Measurements from ENCODE around the gene BIRC3. TPM values are rescaled to one million over a fixed set of nuclear protein-coding genes. Genes with fewer than 3 reads are reported as not detected.

The BIRC3 gene
- total RNA-seq, 1 donor from 2014 or later, result not detected

DNA sequence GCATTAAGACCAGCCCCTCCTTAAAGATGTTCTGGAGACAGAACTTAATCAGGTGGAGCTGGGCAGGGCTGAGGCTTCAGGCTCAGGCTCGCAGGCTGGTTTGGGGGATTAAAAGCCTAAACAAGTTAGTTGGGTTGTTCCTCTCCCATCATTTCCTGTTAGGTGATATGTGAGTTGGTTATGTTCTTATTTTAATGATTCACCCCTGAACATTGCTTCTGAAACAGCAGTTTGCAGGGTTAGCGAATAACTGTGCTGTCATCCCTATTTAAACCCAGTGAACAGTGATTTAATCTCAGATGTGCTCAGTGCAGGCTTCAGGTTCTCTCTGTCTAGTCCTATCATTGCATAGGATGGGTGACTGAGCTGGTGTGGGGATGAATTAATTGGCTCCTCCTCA is 47.4 kb upstream of the BIRC3 start:
- no peak overlapping the region for H3K27ac Mint-ChIP-seq (ENCODE audit: unreplicated experiment)
- H3K36me3 Mint-ChIP-seq (ENCODE audit: unreplicated experiment), result no peaks in the 10 kb centered on the region
- no peak overlapping the region for H3K4me3 Mint-ChIP-seq (ENCODE audit: unreplicated experiment)
- peaks cover 2% of the 10 kb centered on the region for H3K9me3 Mint-ChIP-seq (ENCODE audit: unreplicated experiment)
- H3K27me3 Mint-ChIP-seq (ENCODE audit: unreplicated experiment), result no peaks in the 10 kb centered on the region
- no peaks in the 10 kb centered on the region for H3K4me1 Mint-ChIP-seq (ENCODE audit: low read depth, unreplicated experiment)
- DNase-seq, result no peak
- TF ChIP-seq, protein P1, sequence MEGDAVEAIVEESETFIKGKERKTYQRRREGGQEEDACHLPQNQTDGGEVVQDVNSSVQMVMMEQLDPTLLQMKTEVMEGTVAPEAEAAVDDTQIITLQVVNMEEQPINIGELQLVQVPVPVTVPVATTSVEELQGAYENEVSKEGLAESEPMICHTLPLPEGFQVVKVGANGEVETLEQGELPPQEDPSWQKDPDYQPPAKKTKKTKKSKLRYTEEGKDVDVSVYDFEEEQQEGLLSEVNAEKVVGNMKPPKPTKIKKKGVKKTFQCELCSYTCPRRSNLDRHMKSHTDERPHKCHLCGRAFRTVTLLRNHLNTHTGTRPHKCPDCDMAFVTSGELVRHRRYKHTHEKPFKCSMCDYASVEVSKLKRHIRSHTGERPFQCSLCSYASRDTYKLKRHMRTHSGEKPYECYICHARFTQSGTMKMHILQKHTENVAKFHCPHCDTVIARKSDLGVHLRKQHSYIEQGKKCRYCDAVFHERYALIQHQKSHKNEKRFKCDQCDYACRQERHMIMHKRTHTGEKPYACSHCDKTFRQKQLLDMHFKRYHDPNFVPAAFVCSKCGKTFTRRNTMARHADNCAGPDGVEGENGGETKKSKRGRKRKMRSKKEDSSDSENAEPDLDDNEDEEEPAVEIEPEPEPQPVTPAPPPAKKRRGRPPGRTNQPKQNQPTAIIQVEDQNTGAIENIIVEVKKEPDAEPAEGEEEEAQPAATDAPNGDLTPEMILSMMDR (IDR thresholded peaks at IDR 0.05; ENCODE audit: partially characterized antibody, unreplicated experiment), result no peak

- Mint-ChIP-seq H3K4me1 (ENCODE audit: low read depth, unreplicated experiment) (no peaks in the 10 kb centered on the region), H3K9me3 (ENCODE audit: unreplicated experiment) (peaks cover 9% of the 10 kb centered on the region), H3K4me3 (ENCODE audit: unreplicated experiment) (no peak overlapping the region), H3K27me3 (ENCODE audit: unreplicated experiment) (no peaks in the 10 kb centered on the region), H3K36me3 (ENCODE audit: unreplicated experiment) (no peaks in the 10 kb centered on the region), H3K27ac (ENCODE audit: unreplicated experiment) (no peak overlapping the region)
- no peak for DNase-seq
- TF ChIP-seq, protein P1 (IDR thresholded peaks at IDR 0.05; ENCODE audit: partially characterized antibody, unreplicated experiment), result no peak
These were observed 45.0 kb upstream of the BIRC3 start for GRCh38 chr11:102272047-102272824.

DNA sequence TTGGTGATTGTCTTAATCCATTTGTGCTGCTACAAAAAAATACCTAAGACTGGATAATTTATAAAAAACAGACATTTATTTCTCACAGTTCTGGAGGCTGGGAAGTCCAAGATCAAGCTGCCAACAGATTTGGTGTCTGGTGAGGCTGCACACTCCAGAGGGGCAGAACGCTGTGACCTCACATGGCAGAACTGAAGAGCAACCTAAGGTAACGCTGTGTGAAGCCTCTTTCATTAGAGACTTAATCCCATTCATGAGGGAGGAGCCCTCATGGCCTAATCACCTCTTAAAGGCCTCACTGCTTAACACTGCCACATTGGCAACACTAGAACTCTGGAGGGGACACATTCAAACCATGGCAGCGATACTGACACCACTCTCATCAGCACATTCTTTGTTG is 42.7 kb upstream of the BIRC3 start:
- Mint-ChIP-seq H3K4me3 (ENCODE audit: unreplicated experiment) (no peak overlapping the region), H3K36me3 (ENCODE audit: unreplicated experiment) (no peaks in the 10 kb centered on the region), H3K9me3 (ENCODE audit: unreplicated experiment) (peaks cover 7% of the 10 kb centered on the region), H3K27me3 (ENCODE audit: unreplicated experiment) (no peaks in the 10 kb centered on the region), H3K4me1 (ENCODE audit: low read depth, unreplicated experiment) (no peaks in the 10 kb centered on the region), H3K27ac (ENCODE audit: unreplicated experiment) (no peak overlapping the region)
- TF ChIP-seq, protein P1 (IDR thresholded peaks at IDR 0.05; ENCODE audit: partially characterized antibody, unreplicated experiment), result no peak
- no peak for DNase-seq

GRCh38 chr11:102276362-102276761 is 40.9 kb upstream of the BIRC3 start:
- no peak overlapping the region for H3K4me3 Mint-ChIP-seq (ENCODE audit: unreplicated experiment)
- TF ChIP-seq, protein P1 (IDR thresholded peaks at IDR 0.05; ENCODE audit: partially characterized antibody, unreplicated experiment), result no peak
- no peaks in the 10 kb centered on the region for H3K27me3 Mint-ChIP-seq (ENCODE audit: unreplicated experiment)
- peaks cover 7% of the 10 kb centered on the region for H3K9me3 Mint-ChIP-seq (ENCODE audit: unreplicated experiment)
- H3K36me3 Mint-ChIP-seq (ENCODE audit: unreplicated experiment), result no peaks in the 10 kb centered on the region
- H3K4me1 Mint-ChIP-seq (ENCODE audit: low read depth, unreplicated experiment), result no peaks in the 10 kb centered on the region
- no peak for DNase-seq
- no peak overlapping the region for H3K27ac Mint-ChIP-seq (ENCODE audit: unreplicated experiment)

GRCh38 chr11:102276783-102277182 is 40.5 kb upstream of the BIRC3 start:
- no peaks in the 10 kb centered on the region for H3K4me1 Mint-ChIP-seq (ENCODE audit: low read depth, unreplicated experiment)
- H3K4me3 Mint-ChIP-seq (ENCODE audit: unreplicated experiment), result no peak overlapping the region
- TF ChIP-seq, protein P1 (IDR thresholded peaks at IDR 0.05; ENCODE audit: partially characterized antibody, unreplicated experiment), result no peak
- no peaks in the 10 kb centered on the region for H3K27me3 Mint-ChIP-seq (ENCODE audit: unreplicated experiment)
- peaks cover 7% of the 10 kb centered on the region for H3K9me3 Mint-ChIP-seq (ENCODE audit: unreplicated experiment)
- H3K27ac Mint-ChIP-seq (ENCODE audit: unreplicated experiment), result no peak overlapping the region
- no peak for DNase-seq
- H3K36me3 Mint-ChIP-seq (ENCODE audit: unreplicated experiment), result no peaks in the 10 kb centered on the region

Data from glutamatergic neuron (in vitro differentiated cells).